GM23248 (cell line): ENCODE results near the gene GPD2.

ENCODE experiments used
- EZH2 ChIP-seq: fragments of 200-600 bp; sonication (generic); IDR thresholded peaks from 2 replicates; pipeline ENCODE4 v1.6.1; 2018; ENCODE audit warnings: antibody characterized with exemption, mild to moderate bottlenecking; ENCODE audit not compliant: insufficient read depth, poor library complexity, severe bottlenecking
- EZH2phosphoT487 ChIP-seq: fragments of 200-600 bp; sonication (generic); IDR thresholded peaks from 2 replicates; pipeline ENCODE4 v1.6.1; 2018; ENCODE audit warnings: antibody characterized with exemption, moderate library complexity, mild to moderate bottlenecking, low read depth; ENCODE audit not compliant: insufficient read depth

- no peak for TF ChIP-seq EZH2
- TF ChIP-seq EZH2phosphoT487, result no peak
Measured at GRCh38 chr2:156526950-156527636, 90.9 kb downstream of the GPD2 start.
